CD4-positive, alpha-beta T cell (primary cell): ENCODE data around the gene GIMAP6. TPM values are rescaled to one million over a fixed set of nuclear protein-coding genes. Genes with fewer than 3 reads are reported as not detected.

Experiments
- ATAC-seq: fragments of 200-7000 bp; cut with Tn5 transposase; one replicate; pipeline ENCODE4 v1.10.0; 2022; ENCODE audit warnings: mild to moderate bottlenecking; ENCODE audit not compliant: poor library complexity
- CTCF ChIA-PET: fragments of 350-600 bp; sonication (Branson Sonifier 250); formaldehyde crosslinking; loops from one replicate; lab custom pipeline; 2021; ENCODE audit warnings: antibody characterized with exemption, inconsistent platforms; lab: Charles Lee
- POLR2A ChIA-PET: fragments of 350-600 bp; sonication (Branson Sonifier 250); formaldehyde crosslinking; loops from one replicate; lab custom pipeline; 2021; ENCODE audit warnings: antibody characterized with exemption, inconsistent platforms; lab: Charles Lee
- DNase-seq, 14 experiments: peaks; one replicate each; pipeline ENCODE4 v3.0.0-alpha.2; 2013 to 2020; ENCODE audit warnings: mixed read lengths in 2 of 14
- H3K27ac ChIP-seq, 2 donors: one replicate each; pipeline versions ENCODE4 v1.5.1 to v1.7.0; 2013; ENCODE audit warnings: low read length in 2 of 2, low read depth in 1 of 2, mild to moderate bottlenecking in 1 of 2
- H3K27me3 ChIP-seq, 2 experiments: 1 replicate in 1 of 2; 2 replicates in 1 of 2; pipeline versions ENCODE4 v1.6.1 to v1.7.0; 2013; ENCODE audit warnings: low read length in 2 of 2, control low read depth in 1 of 2, mild to moderate bottlenecking in 1 of 2, moderate library complexity in 1 of 2; ENCODE audit not compliant: insufficient read depth in 2 of 2, control insufficient read depth in 1 of 2
- H3K36me3 ChIP-seq: one replicate; pipeline ENCODE4 v1.6.1; 2013; ENCODE audit warnings: low read length, control low read depth; ENCODE audit not compliant: insufficient read depth
- H3K4me1 ChIP-seq: one replicate; pipeline ENCODE4 v1.6.1; 2013; ENCODE audit warnings: low read length, control low read depth; ENCODE audit not compliant: insufficient read depth
- H3K4me3 ChIP-seq: one replicate; pipeline ENCODE4 v1.5.1; 2013; ENCODE audit warnings: mild to moderate bottlenecking, low read length, moderate library complexity
- H3K9me3 ChIP-seq, 2 experiments: 1 replicate in 1 of 2; 2 replicates in 1 of 2; pipeline versions ENCODE4 v1.6.1 to v1.7.0; 2013; ENCODE audit warnings: low read length in 2 of 2, mild to moderate bottlenecking in 2 of 2, control low read depth in 1 of 2, moderate library complexity in 1 of 2; ENCODE audit not compliant: control insufficient read depth in 1 of 2, insufficient read depth in 1 of 2
- H3K27ac Mint-ChIP-seq: one replicate; pipeline ENCODE4 v1.8.0; 2020; ENCODE audit warnings: mixed read lengths
- H3K27me3 Mint-ChIP-seq: one replicate; pipeline ENCODE4 v1.8.0; 2021; ENCODE audit warnings: mixed read lengths
- H3K36me3 Mint-ChIP-seq: one replicate; pipeline ENCODE4 v1.8.0; 2021; ENCODE audit warnings: low read depth, mixed read lengths
- H3K4me1 Mint-ChIP-seq: one replicate; pipeline ENCODE4 v1.8.0; 2021; ENCODE audit warnings: low read depth, mixed read lengths
- H3K4me3 Mint-ChIP-seq: one replicate; pipeline ENCODE4 v1.8.0; 2020; ENCODE audit warnings: mild to moderate bottlenecking, mixed read lengths
- H3K9me3 Mint-ChIP-seq: one replicate; pipeline ENCODE4 v1.8.0; 2020; ENCODE audit warnings: mixed read lengths
- intact Hi-C, 2 experiments: fragments of 100-400 bp; cut with DNase I in 1 of 2; cut with micrococcal nuclease in 1 of 2; formaldehyde crosslinking; loops; one replicate each; pipeline versions ENCODE4 v1.15.1 to v1.9.0; 2023 to 2025; cut with DNase I, micrococcal nuclease
- total RNA-seq, 174 experiments: library from RNA in 2 of 174; stranded (reverse) in 2 of 174; gene quantifications; one replicate each; pipeline ENCODE4 v1.2.3 and lab custom pipeline; 2021 to 2026
- TF ChIP-seq, protein P1 (sequence below): fragments of 200-600 bp; IDR thresholded peaks from one replicate; pipeline ENCODE4 v1.8.0; 2022; ENCODE audit warnings: antibody characterized with exemption, mild to moderate bottlenecking

Gene GIMAP6
- total RNA-seq, 2 experiments from 2014 or later = 14.3 to 14.9 TPM

DNA sequence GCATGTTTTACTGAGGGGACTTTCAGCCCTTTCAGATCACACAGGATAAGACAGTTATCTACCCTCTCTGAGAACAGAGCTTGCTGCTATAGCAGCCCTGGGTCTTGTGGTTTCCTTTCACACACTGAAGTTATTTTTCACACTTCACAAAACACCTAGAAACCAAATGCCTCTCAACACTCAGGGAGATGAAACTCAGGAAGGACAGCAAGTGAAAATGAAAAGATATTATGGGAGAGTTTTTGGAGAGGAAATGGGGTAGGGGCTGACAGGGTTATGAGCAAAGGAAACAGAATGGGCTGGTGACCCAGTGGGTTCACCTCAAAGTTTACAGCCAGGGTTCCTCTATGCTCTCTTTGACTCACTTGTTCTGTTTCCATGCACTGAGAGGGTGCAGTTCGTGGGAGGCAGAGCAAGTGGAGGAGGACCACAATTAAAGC, 36.3 kb upstream of the GIMAP6 start:
- no peaks in the 10 kb centered on the region for H3K27me3 ChIP-seq
- ChIA-PET POLR2A (interaction anchor here (0.7 to 5.5 kb wide), 36 partner anchors 8 to 223 kb away, joined by 3 to 55 read pairs (median 4); partner anchors contain the start of genes GIMAP1, GIMAP2, GIMAP4 and GIMAP5), CTCF (interaction anchor here (1.0 to 3.0 kb wide), 6 partner anchors 17 to 217 kb away, joined by 3 to 10 read pairs (median 3); partner anchors contain the start of genes GIMAP1 and GIMAP2)
- peak overlapping the region; percentile 73 to 85 for H3K27ac ChIP-seq
- H3K27ac Mint-ChIP-seq = peak overlapping the region; percentile 91
- H3K4me3 Mint-ChIP-seq = peak overlapping the region; percentile 49
- H3K36me3 Mint-ChIP-seq = peaks cover 43% of the 10 kb centered on the region
- no peaks in the 10 kb centered on the region for H3K27me3 Mint-ChIP-seq
- H3K9me3 ChIP-seq = peaks cover 3 to 4% of the 10 kb centered on the region in 2 experiments
- intact Hi-C loops = loop anchor here in 1 of 2 experiments (1.0 to 5.0 kb wide), 3 partner anchors 16 to 69 kb away; partner anchors contain the start of genes GIMAP2, GIMAP5 and GIMAP6
- TF ChIP-seq, protein P1, sequence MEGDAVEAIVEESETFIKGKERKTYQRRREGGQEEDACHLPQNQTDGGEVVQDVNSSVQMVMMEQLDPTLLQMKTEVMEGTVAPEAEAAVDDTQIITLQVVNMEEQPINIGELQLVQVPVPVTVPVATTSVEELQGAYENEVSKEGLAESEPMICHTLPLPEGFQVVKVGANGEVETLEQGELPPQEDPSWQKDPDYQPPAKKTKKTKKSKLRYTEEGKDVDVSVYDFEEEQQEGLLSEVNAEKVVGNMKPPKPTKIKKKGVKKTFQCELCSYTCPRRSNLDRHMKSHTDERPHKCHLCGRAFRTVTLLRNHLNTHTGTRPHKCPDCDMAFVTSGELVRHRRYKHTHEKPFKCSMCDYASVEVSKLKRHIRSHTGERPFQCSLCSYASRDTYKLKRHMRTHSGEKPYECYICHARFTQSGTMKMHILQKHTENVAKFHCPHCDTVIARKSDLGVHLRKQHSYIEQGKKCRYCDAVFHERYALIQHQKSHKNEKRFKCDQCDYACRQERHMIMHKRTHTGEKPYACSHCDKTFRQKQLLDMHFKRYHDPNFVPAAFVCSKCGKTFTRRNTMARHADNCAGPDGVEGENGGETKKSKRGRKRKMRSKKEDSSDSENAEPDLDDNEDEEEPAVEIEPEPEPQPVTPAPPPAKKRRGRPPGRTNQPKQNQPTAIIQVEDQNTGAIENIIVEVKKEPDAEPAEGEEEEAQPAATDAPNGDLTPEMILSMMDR = no peak
- peak overlapping the region; percentile 4 for H3K4me3 ChIP-seq
- H3K4me1 Mint-ChIP-seq = peaks cover 94% of the 10 kb centered on the region
- H3K9me3 Mint-ChIP-seq = peaks cover 11% of the 10 kb centered on the region
- peak; percentile 82 for ATAC-seq
- H3K36me3 ChIP-seq = no peaks in the 10 kb centered on the region
- DNase-seq = peak in 13 of 14 experiments; percentile 34 to 92 (median 51)
- H3K4me1 ChIP-seq = peaks cover 70% of the 10 kb centered on the region

DNA sequence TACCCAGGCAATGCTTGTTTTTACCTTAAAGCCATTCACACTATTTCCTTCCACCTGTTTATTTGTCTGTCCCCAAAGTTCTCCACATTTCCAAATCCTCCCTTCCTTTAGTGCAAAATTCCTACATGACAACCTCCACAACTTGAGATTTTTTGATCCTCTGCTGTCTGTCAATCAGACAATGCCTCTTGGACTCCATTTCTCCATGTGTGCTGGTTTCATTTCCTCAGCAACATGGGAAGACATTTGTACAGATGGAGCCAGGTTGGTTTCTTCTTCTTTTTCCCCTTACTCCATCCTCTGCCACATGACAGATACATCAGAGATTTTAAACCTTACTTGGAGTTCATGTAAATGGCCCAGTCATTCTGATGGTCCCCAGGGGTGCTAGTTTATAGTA, 34.2 kb upstream of the GIMAP6 start:
- Histone ChIP-seq H3K9me3 (peaks cover 0 to under 1% of the 10 kb centered on the region in 2 experiments), H3K27me3 (no peaks in the 10 kb centered on the region), H3K27ac (peak overlapping the region; percentile 73 to 85), H3K36me3 (no peaks in the 10 kb centered on the region), H3K4me1 (peaks cover 78% of the 10 kb centered on the region), H3K4me3 (no peak overlapping the region)
- ChIA-PET CTCF (interaction anchor here (1.0 to 1.2 kb wide), 2 partner anchors 97 to 218 kb away, joined by 3 read pairs; no protein-coding TSS in a partner anchor), POLR2A (interaction anchor here (1.0 to 5.5 kb wide), 11 partner anchors 10 to 151 kb away, joined by 3 to 55 read pairs (median 5); partner anchors contain the start of genes GIMAP2, GIMAP4 and GIMAP6)
- ATAC-seq (no peak), DNase-seq (no peak)
- H3K27ac Mint-ChIP-seq = peak overlapping the region; percentile 91
- peaks cover 7% of the 10 kb centered on the region for H3K9me3 Mint-ChIP-seq
- intact Hi-C loops = loop anchor here in 1 of 2 experiments (5.0 kb wide), 1 partner anchor 71 kb away; the partner anchor contains the start of gene GIMAP5
- peaks cover 95% of the 10 kb centered on the region for H3K4me1 Mint-ChIP-seq
- peak overlapping the region; percentile 27 for H3K4me3 Mint-ChIP-seq
- H3K36me3 Mint-ChIP-seq = peaks cover 47% of the 10 kb centered on the region
- H3K27me3 Mint-ChIP-seq = no peaks in the 10 kb centered on the region
- TF ChIP-seq, protein P1 = no peak

DNA sequence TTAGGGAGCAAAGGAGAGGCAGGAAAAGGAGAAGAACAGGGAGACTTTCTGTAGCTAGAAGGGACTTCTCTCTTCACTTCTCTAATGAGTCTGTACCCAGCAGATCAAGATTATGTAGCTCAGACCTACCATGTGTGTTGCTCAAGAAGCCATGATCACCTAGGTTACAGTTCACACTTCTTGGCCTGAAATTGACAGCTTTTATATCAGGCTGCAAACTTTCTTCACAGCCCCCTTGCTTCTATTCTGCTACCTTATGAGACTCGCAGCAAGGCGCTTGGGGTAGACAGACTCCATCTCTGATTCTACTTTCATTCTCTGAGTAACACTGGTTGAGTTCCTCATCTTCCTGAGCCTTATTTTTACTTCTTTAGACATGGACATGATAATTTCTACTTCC, 33.7 kb upstream of the GIMAP6 start:
- CTCF ChIA-PET = interaction anchor here (1.2 kb wide), 1 partner anchor 217 kb away, joined by 3 read pairs; no protein-coding TSS in a partner anchor
- DNase-seq = peak in 3 of 14 experiments; percentile 51 to 75 (median 53)
- H3K36me3 ChIP-seq = no peaks in the 10 kb centered on the region
- Mint-ChIP-seq H3K4me3 (peak overlapping the region; percentile 27), H3K36me3 (peaks cover 47% of the 10 kb centered on the region), H3K27ac (peak overlapping the region; percentile 91), H3K4me1 (peaks cover 95% of the 10 kb centered on the region), H3K27me3 (no peaks in the 10 kb centered on the region), H3K9me3 (peaks cover 7% of the 10 kb centered on the region)
- peaks cover 77% of the 10 kb centered on the region for H3K4me1 ChIP-seq
- POLR2A ChIA-PET = interaction anchor here (1.0 to 5.5 kb wide), 9 partner anchors 9 to 150 kb away, joined by 3 to 55 read pairs (median 5); partner anchors contain the start of genes GIMAP2 and GIMAP6
- no peak overlapping the region for H3K4me3 ChIP-seq
- H3K27ac ChIP-seq = peak overlapping the region; percentile 73 to 85
- no peaks in the 10 kb centered on the region for H3K9me3 ChIP-seq
- intact Hi-C loops = loop anchor here (2.0 to 5.0 kb wide), 2 partner anchors 33 to 71 kb away; partner anchors contain the start of genes GIMAP5 (in 1 of the 2) and GIMAP6 (in 1 of the 2)
- TF ChIP-seq, protein P1 = no peak
- H3K27me3 ChIP-seq = no peaks in the 10 kb centered on the region
- ATAC-seq = no peak
